HEK293 (cell line): ENCODE data around the gene HOXC10.

ENCODE experiments used
- EGR2 ChIP-seq: fragments of 450-650 bp; formaldehyde crosslinking; IDR thresholded peaks from 2 replicates; pipeline ENCODE4 v1.5.1; 2016; ENCODE audit warnings: low read depth, missing biosample characterization, missing genetic modification characterization
- GLIS2 ChIP-seq: fragments of 450-650 bp; formaldehyde crosslinking; IDR thresholded peaks from 2 replicates; pipeline ENCODE4 v1.5.1; 2016; ENCODE audit warnings: missing biosample characterization, missing genetic modification characterization
- IKZF3 ChIP-seq: fragments of 450-650 bp; IDR thresholded peaks from 2 replicates; pipeline ENCODE4 v1.5.0; 2018; ENCODE audit warnings: missing biosample characterization, mild to moderate bottlenecking, missing genetic modification characterization, moderate library complexity
- INSM2 ChIP-seq: fragments of 450-650 bp; formaldehyde crosslinking; IDR thresholded peaks from 2 replicates; pipeline ENCODE4 v1.5.1; 2016; ENCODE audit warnings: missing biosample characterization, missing genetic modification characterization
- KLF8 ChIP-seq: fragments of 450-650 bp; formaldehyde crosslinking; IDR thresholded peaks from 2 replicates; pipeline ENCODE4 v1.5.1; 2016; ENCODE audit warnings: missing biosample characterization, missing genetic modification characterization
- PATZ1 ChIP-seq: fragments of 450-650 bp; formaldehyde crosslinking; IDR thresholded peaks from 2 replicates; pipeline ENCODE4 v1.5.1; 2016; ENCODE audit warnings: missing biosample characterization, missing genetic modification characterization
- REST ChIP-seq: fragments of 450-650 bp; formaldehyde crosslinking; IDR thresholded peaks from 2 replicates; pipeline ENCODE4 v1.5.1; 2016; ENCODE audit warnings: missing biosample characterization, missing genetic modification characterization
- SP7 ChIP-seq: fragments of 450-650 bp; formaldehyde crosslinking; IDR thresholded peaks from 2 replicates; pipeline ENCODE4 v1.5.1; 2016; ENCODE audit warnings: missing biosample characterization, missing genetic modification characterization
- YY2 ChIP-seq: fragments of 450-650 bp; formaldehyde crosslinking; IDR thresholded peaks from 2 replicates; pipeline ENCODE4 v1.5.1; 2016; ENCODE audit warnings: missing biosample characterization, missing genetic modification characterization
- ZBTB1 ChIP-seq: fragments of 450-650 bp; formaldehyde crosslinking; IDR thresholded peaks from 2 replicates; pipeline ENCODE4 v1.5.1; 2016; ENCODE audit warnings: missing biosample characterization, missing genetic modification characterization
- ZBTB20 ChIP-seq: fragments of 450-650 bp; formaldehyde crosslinking; IDR thresholded peaks from 2 replicates; pipeline ENCODE4 v1.5.1; 2016; ENCODE audit warnings: missing biosample characterization, missing genetic modification characterization
- ZFHX2 ChIP-seq: fragments of 450-650 bp; formaldehyde crosslinking; conservative IDR thresholded peaks from 2 replicates; pipeline ENCODE4 v1.5.1; 2016; ENCODE audit warnings: missing biosample characterization, missing genetic modification characterization
- ZFP3 ChIP-seq: fragments of 450-650 bp; formaldehyde crosslinking; IDR thresholded peaks from 2 replicates; pipeline ENCODE4 v1.5.1; 2016; ENCODE audit warnings: low read depth, missing biosample characterization, missing genetic modification characterization
- ZFP69B ChIP-seq: fragments of 450-650 bp; formaldehyde crosslinking; IDR thresholded peaks from 2 replicates; pipeline ENCODE4 v1.5.1; 2016; ENCODE audit warnings: missing biosample characterization, missing genetic modification characterization
- ZIC2 ChIP-seq: fragments of 450-650 bp; formaldehyde crosslinking; IDR thresholded peaks from 2 replicates; pipeline ENCODE4 v1.5.1; 2016; ENCODE audit warnings: missing biosample characterization, missing genetic modification characterization
- ZNF19 ChIP-seq: fragments of 450-650 bp; formaldehyde crosslinking; IDR thresholded peaks from 2 replicates; pipeline ENCODE4; 2016; ENCODE audit warnings: missing biosample characterization, missing genetic modification characterization, low read depth
- ZNF2 ChIP-seq: fragments of 450-650 bp; formaldehyde crosslinking; IDR thresholded peaks from 2 replicates; pipeline ENCODE4 v1.5.1; 2016; ENCODE audit warnings: missing biosample characterization, missing genetic modification characterization
- ZNF202 ChIP-seq: fragments of 450-650 bp; formaldehyde crosslinking; IDR thresholded peaks from 2 replicates; pipeline ENCODE4 v1.5.1; 2016; ENCODE audit warnings: missing biosample characterization, missing genetic modification characterization, borderline replicate concordance
- ZNF302 ChIP-seq: fragments of 450-650 bp; formaldehyde crosslinking; IDR thresholded peaks from 2 replicates; pipeline ENCODE4 v1.5.1; 2016; ENCODE audit warnings: missing biosample characterization, missing genetic modification characterization, low read depth
- ZNF341 ChIP-seq: fragments of 450-650 bp; formaldehyde crosslinking; IDR thresholded peaks from 2 replicates; pipeline ENCODE4; 2016; ENCODE audit warnings: low read depth, missing biosample characterization, missing genetic modification characterization
- ZNF501 ChIP-seq: fragments of 450-650 bp; formaldehyde crosslinking; IDR thresholded peaks from 2 replicates; pipeline ENCODE4 v1.5.1; 2016; ENCODE audit warnings: missing biosample characterization, missing genetic modification characterization
- ZNF596 ChIP-seq: fragments of 450-650 bp; IDR thresholded peaks from 2 replicates; pipeline ENCODE4 v1.5.0; 2018; ENCODE audit warnings: missing biosample characterization, mild to moderate bottlenecking, missing genetic modification characterization, moderate library complexity
- ZNF600 ChIP-seq: fragments of 450-650 bp; formaldehyde crosslinking; IDR thresholded peaks from 2 replicates; pipeline ENCODE4 v1.5.1; 2016; ENCODE audit warnings: missing biosample characterization, missing genetic modification characterization
- ZNF76 ChIP-seq: fragments of 450-650 bp; formaldehyde crosslinking; IDR thresholded peaks from 2 replicates; pipeline ENCODE4; 2016; ENCODE audit warnings: low read depth, missing biosample characterization, missing genetic modification characterization, borderline replicate concordance
- ZSCAN30 ChIP-seq: fragments of 450-650 bp; IDR thresholded peaks from 2 replicates; pipeline ENCODE4 v1.5.1; 2018; ENCODE audit warnings: missing biosample characterization, mild to moderate bottlenecking, missing genetic modification characterization, moderate library complexity
- TF ChIP-seq, protein P1 (sequence below): fragments of 450-650 bp; formaldehyde crosslinking; IDR thresholded peaks from 2 replicates; pipeline ENCODE4 v1.5.1; 2016; ENCODE audit warnings: missing biosample characterization, missing genetic modification characterization
- TF ChIP-seq, protein P2 (sequence below): fragments of 450-650 bp; formaldehyde crosslinking; IDR thresholded peaks from 2 replicates; pipeline ENCODE4 v1.5.1; 2016; ENCODE audit warnings: missing biosample characterization, missing genetic modification characterization

The HOXC10 gene

DNA sequence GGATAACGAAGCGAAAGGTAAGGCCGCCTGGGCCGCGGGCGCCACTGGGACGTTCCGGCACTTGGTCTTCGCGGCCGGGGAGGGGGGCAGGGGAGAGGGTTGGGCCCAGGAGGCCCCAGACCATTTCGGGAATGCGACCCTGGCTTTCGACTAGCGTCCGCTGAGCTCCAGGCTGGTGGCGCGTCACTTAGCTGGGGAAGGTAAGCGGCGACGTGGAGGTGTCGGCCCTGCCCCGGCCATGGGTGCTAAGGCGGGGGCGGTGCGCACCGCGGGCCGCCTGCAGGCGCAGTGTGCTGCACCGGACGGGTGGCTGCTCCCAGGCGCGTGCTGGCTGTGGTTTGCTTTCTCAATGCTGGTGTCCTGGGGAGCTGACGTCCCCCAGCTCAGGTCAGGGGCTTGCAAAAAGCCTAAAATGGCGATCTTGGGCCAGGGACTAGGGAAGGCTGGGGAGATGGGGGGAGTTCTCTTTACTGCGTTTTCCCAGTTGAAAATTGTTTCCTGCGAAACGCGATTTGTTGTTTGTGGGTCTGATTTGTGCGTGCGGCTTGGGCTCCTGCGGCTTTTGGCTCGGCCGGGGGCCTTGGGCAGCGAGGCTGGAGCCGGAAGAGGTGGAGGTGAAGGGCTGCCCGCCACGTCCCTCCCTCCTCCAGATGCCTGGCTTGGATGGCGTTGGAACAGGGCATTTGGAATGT, 1.2 kb downstream of the HOXC10 start (continued):
- TF ChIP-seq ZNF600 (peak; percentile 64), ZNF302 (no peak), ZNF19 (tag by site-specific recombination) (no peak), ZNF2 (tag by site-specific recombination) (0 out of 2 replicates have a peak, but pooled peaks have one; percentile 12), ZNF202 (tag by site-specific recombination) (no peak), PATZ1 (tag by site-specific recombination) (peak; percentile 72), ZNF501 (peak; percentile 32; the same call in 1 of the 2 replicates), ZBTB20 (tag by site-specific recombination) (peak; percentile 48; the same call in 1 of the 2 replicates), IKZF3 (tag by site-specific recombination) (peak; percentile 20; the same call in 1 of the 2 replicates), ZFP3 (tag by site-specific recombination) (no peak), ZFP69B (0 out of 2 replicates have a peak, but pooled peaks have one; percentile 14), ZFHX2 (tag by site-specific recombination) (peak; percentile 70), INSM2 (tag by site-specific recombination) (no peak), ZIC2 (tag by site-specific recombination) (peak; percentile 88), REST (tag by site-specific recombination) (no peak), ZNF76 (tag by site-specific recombination) (no peak), YY2 (0 out of 2 replicates have a peak, but pooled peaks have one; percentile 43), EGR2 (tag by site-specific recombination) (0 out of 2 replicates have a peak, but pooled peaks have one; percentile 22), ZNF341 (tag by site-specific recombination) (peak; percentile 6; the same call in 1 of the 2 replicates), ZBTB1 (tag by site-specific recombination) (no peak), GLIS2 (tag by site-specific recombination) (peak; percentile 32; the same call in 1 of the 2 replicates), ZNF596 (tag by site-specific recombination) (no peak), ZSCAN30 (no peak), KLF8 (tag by site-specific recombination) (peak; percentile 34; the same call in 1 of the 2 replicates), SP7 (tag by site-specific recombination) (peak; percentile 22; the same call in 1 of the 2 replicates)
- TF ChIP-seq, protein P1, sequence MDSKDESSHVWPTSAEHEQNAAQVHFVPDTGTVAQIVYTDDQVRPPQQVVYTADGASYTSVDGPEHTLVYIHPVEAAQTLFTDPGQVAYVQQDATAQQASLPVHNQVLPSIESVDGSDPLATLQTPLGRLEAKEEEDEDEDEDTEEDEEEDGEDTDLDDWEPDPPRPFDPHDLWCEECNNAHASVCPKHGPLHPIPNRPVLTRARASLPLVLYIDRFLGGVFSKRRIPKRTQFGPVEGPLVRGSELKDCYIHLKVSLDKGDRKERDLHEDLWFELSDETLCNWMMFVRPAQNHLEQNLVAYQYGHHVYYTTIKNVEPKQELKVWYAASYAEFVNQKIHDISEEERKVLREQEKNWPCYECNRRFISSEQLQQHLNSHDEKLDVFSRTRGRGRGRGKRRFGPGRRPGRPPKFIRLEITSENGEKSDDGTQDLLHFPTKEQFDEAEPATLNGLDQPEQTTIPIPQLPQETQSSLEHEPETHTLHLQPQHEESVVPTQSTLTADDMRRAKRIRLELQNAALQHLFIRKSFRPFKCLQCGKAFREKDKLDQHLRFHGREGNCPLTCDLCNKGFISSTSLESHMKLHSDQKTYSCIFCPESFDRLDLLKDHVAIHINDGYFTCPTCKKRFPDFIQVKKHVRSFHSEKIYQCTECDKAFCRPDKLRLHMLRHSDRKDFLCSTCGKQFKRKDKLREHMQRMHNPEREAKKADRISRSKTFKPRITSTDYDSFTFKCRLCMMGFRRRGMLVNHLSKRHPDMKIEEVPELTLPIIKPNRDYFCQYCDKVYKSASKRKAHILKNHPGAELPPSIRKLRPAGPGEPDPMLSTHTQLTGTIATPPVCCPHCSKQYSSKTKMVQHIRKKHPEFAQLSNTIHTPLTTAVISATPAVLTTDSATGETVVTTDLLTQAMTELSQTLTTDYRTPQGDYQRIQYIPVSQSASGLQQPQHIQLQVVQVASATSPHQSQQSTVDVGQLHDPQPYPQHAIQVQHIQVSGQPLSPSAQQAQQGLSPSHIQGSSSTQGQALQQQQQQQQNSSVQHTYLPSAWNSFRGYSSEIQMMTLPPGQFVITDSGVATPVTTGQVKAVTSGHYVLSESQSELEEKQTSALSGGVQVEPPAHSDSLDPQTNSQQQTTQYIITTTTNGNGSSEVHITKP (tag by site-specific recombination): peak; percentile 71
- TF ChIP-seq, protein P2, sequence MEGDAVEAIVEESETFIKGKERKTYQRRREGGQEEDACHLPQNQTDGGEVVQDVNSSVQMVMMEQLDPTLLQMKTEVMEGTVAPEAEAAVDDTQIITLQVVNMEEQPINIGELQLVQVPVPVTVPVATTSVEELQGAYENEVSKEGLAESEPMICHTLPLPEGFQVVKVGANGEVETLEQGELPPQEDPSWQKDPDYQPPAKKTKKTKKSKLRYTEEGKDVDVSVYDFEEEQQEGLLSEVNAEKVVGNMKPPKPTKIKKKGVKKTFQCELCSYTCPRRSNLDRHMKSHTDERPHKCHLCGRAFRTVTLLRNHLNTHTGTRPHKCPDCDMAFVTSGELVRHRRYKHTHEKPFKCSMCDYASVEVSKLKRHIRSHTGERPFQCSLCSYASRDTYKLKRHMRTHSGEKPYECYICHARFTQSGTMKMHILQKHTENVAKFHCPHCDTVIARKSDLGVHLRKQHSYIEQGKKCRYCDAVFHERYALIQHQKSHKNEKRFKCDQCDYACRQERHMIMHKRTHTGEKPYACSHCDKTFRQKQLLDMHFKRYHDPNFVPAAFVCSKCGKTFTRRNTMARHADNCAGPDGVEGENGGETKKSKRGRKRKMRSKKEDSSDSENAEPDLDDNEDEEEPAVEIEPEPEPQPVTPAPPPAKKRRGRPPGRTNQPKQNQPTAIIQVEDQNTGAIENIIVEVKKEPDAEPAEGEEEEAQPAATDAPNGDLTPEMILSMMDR (tag by site-specific recombination): peak; percentile 20; the same call in 1 of the 2 replicates
- TF ChIP-seq, all 188 proteins: peak for 22
